NCI-H1105 (cell line): ENCODE results near the gene TTYH2.
"Not testable (repeated sequence)": the region's sequence is repeated elsewhere in the genome, so short reads cannot be mapped to it uniquely, and the experiment has no call there.

Experiments used
- DNase-seq: peaks from one replicate; lab custom pipeline; 2025; lab: John Stamatoyannopoulos, UW

TTYH2 gene

DNA sequence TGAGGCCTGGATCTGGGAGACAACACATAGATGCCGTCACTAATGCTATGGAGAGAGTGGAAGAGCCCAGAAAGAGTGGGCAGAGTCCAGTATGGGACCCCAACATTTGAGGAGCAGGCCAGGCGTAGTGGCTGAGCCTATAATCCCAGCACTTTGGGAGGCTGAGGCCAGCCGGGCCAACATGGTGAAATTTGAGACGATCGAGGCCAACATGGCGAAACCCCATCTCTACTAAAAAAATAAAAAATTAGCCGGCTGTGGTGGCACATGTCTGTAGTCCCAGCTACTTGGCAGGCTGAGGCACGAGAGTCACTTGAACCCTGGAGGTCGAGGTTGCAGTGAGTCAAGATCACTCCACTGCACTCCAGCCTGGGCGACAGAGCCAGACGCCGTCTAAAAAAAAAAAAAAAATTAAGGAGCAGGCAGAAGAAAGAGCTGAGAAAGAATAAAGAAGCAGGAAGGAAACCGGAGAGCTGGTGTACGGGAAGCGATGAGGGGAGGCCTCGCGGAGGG lies 54.7 kb downstream of the TTYH2 start:
- DNase-seq = no peak

DNA sequence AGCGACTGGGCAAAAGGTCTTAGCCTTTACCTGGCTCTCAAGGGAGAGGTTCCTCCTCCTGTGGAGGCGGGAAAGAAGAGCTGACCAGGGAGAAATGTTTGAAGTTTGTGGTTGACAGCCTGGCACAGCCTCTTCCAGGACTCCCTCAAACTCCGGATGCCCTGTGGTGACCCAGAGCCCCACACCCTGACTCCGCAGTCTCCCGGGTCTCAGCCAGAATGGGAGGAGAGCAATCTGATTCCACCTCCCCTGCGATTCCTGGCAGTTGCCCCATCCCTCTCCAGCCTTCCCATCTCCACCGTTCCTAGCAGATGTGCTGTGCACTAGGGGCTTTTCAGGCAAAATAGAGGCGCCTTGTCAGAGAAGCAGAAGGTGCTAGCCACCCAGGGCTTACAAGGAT lies 55.2 kb downstream of the TTYH2 start:
- DNase-seq = no peak

DNA sequence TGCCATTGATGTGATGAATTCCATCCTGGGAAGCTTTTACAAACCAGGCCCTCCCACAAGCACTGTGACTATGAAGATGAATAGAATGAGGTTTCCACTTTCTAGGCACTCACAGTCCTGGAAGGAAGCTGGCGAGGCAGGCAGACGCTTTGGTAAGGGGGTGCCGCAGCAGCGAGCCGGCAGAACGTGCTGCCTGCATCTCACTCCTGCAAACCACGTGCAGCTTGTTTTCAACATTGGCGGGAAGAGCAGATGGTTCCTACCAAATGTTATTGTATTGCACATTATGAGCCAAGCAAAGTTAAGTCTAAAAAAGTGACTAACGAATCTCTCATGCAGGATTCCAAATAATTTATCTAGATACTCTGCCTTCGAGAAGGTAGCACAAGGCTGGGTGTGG lies 57.0 kb downstream of the TTYH2 start:
- DNase-seq = no peak

DNA sequence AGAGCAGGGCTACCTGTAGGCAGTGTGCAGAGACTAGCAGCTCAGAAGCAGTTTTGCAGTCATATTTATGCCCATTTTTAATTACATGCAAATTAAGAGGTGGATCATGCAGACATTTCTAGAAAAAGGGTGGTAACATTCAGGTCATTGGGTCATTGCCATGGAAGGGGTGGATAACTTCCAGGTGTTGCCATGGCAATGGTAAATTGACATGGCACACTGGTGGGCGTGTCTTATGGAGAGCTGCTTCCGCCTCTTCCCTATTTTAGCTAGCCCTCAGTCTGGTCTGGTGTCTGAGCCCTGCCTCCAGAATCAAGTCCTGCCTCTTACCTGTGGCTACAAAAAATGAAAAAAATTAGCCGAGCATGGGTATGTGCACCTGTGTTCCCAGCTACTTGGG lies 57.9 kb downstream of the TTYH2 start:
- no peak for DNase-seq

DNA sequence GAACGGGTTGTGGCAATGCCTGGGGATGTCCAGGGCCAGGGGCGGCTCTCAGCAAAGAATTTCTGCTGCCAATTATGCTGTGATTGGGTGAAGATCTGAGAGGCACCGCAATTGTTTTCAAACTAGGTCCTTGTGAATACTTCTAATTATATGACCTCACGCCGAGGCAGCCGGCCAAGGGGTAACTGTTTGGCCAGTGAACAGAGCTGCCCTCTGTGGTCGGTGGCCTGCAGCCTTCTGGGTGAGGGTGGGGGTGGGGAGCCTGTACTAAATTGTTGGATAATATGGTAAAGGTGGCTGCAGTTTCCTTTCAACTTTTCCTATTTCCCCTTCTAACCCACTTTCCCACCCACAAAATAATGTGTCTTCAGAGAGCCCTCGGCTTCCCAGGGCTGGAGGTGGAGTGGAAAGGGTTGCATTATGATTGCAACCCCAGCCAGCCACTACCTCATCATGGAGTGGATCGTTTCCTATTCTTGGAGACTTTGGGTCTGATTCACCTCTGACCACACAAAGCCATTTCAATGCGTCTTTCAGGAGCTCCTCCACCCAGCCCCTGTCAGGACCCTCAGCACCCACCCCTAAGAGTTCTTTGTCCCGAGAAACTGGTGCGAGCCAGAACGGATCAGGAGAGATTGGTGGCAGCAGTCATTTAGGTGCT lies 58.7 kb downstream of the TTYH2 start:
- DNase-seq = no peak

GRCh38 chr17:74272731-74273201 lies 59.4 kb downstream of the TTYH2 start:
- DNase-seq = no peak

DNA sequence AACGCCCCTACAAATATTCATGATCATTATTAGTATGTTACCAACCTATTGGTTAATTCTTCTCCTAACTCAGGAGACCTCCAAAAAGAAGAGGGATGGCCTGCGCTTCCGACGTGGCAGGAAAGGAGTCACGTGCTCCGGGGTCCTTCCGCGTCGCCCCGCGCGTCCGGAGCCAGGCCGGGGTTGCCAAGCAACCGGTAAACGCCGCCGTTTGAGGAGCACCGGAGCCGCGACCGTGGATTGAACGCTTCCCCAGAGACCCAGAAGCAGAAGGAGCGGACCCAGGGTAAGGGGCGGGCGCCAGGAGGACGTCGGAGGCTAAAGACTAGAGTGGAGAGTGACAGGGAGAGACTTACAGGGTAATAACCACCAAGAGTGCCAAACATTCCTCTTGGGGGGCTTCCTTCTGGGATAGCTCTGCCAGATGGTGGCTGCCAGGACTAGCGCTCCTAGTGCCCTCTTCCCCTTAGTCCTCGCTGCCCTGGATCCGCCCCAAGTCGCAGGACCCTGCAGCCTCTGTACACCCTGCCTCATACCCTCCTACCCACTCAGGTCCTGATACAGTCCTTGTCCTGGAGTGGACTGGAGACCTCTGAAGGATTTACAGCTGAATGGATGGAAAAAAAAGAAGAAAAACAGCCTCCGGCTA lies 60.8 kb downstream of the TTYH2 start, which contains the start of gene DNAI2:
DNAI2 (plus strand) TSS at position 175 of the 649 bp plus-strand sequence. CDS start 7,584 bp downstream, outside the sequence.
- DNase-seq = peak; percentile 64

DNA sequence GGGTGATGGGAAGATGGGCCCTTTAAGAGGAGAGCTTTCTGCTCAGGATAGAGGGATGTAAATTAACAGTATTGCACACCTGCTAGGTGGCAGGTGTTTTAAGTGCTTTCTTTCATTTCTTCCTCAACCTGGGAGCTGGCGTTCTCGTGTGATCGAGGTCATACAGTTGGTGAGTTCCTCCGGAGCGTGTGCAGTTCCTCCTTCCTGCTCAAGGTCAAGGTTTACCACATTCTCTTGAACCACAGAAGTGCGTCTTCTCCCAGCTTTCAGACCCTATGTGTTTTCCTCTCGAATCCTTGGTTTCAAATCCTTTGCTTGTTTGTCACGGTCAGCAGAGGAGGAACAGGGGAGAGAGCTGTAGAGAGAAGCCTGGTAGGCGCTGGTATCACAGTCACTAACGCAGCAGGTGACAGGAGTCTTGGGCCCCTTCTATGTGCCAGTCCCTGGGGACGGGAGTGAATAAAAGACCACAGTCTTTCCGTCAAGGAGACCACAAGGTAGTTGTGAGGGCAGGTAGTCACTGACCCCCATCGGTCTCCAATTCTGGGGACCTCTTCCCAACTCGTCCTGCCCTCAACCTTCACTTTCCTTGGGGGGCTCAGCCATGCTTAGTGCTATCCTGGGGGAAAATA lies 61.5 kb downstream of the TTYH2 start:
- peak; percentile 1 for DNase-seq

GRCh38 chr17:74276051-74276476 lies 62.7 kb downstream of the TTYH2 start:
- DNase-seq = no peak

GRCh38 chr17:74276541-74277009 lies 63.2 kb downstream of the TTYH2 start:
- no peak for DNase-seq

- no peak for DNase-seq
Measured at GRCh38 chr17:74277935-74278334, 64.6 kb downstream of the TTYH2 start.

GRCh38 chr17:74279617-74280016 lies 66.2 kb downstream of the TTYH2 start:
- DNase-seq = not testable (repeated sequence)

DNA sequence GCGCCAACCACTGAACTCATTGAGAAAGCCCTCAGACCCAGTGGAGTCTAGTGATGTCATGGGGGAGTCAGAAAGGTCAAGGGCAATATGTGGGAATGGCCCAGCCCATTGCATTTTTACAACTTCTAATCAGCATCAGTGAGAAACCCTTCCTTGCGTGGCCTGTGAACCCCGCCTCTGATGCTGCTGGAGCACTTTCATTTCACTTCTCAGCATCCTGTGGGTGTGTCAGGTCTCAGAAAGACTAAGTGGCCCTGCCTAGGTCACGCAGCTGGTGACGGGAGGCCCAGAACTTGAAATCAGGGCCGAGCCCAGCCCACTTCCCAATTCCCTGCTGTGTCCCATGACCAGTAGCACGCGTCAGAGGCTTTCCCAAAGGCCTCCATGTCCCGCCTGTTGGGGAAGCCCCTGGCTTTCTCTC lies 66.7 kb downstream of the TTYH2 start:
- no peak for DNase-seq

DNA sequence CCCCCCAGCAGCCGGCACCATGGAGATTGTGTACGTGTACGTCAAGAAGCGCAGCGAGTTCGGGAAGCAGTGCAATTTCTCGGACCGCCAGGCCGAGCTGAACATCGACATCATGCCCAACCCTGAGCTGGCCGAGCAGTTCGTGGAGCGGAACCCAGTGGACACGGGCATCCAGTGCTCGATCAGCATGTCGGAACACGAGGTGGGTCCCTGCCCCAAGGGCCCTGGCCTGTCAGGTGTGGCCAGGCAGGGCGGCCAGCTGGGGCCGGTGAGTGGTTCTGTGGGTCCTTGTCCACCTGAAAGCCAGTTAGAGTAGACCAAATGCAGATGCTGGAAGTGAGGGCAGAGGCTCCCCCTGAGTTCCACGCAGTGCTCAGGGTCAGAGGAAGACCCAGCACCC lies 68.4 kb downstream of the TTYH2 start:
- no peak for DNase-seq

GRCh38 chr17:74282274-74282586 lies 68.9 kb downstream of the TTYH2 start:
- DNase-seq = not testable (repeated sequence)

DNA sequence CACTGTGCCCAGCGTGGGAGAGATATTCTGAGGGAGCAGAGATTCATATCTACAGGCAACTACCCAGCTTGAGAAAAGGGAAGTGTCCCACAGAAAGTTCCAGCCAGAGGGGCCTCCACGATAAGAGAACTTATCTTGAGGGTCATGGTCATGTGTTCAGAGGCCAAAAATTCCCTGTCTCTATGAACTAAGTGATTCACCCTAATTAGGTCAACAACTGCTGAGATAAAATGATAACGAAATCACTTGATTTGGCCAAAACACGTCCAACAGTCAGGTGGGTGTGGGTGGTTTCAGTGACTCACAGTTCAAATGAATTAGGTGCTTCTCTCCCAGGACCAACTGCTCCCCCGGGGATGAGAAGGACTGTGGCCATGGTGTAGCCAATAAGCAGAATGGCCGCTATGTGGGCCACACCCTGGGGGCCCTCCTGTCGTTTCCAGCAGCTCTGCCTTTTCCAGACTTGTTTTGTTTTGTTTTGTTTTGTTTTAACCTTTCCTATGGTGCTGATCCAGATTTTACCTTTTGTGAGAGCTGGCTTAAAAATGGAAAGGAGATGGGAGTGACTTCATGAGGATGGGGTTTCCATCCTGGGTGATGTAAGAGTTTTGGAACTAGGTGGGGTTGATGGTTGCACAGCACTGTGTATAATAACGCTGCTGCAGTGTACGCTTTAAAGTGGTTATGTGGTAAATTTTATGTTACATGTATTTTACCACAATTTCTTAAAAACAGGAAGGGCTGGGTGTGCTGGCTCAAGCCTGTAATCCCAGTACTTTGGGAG lies 69.4 kb downstream of the TTYH2 start:
- no peak for DNase-seq

DNA sequence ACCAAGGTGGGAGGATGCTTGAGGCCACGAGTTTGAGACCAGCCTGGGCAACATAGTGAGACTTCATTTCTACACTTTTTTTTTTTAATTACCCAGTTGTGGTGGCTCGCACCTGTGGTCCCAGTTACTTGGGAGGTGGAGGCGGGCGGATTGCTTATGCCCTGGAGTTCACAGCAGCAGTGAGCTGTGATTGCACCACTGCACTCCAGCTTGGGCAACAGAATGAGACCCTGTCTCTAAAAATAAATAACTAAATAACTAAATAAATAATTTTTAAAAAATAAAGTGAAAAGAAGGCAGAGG lies 70.0 kb downstream of the TTYH2 start:
- DNase-seq = no peak

- no peak for DNase-seq
Measured at GRCh38 chr17:74287031-74287602, 73.7 kb downstream of the TTYH2 start.

GRCh38 chr17:74288785-74289184 lies 75.4 kb downstream of the TTYH2 start:
- no peak for DNase-seq

GRCh38 chr17:74289688-74290087 lies 76.3 kb downstream of the TTYH2 start:
- DNase-seq = no peak

DNA sequence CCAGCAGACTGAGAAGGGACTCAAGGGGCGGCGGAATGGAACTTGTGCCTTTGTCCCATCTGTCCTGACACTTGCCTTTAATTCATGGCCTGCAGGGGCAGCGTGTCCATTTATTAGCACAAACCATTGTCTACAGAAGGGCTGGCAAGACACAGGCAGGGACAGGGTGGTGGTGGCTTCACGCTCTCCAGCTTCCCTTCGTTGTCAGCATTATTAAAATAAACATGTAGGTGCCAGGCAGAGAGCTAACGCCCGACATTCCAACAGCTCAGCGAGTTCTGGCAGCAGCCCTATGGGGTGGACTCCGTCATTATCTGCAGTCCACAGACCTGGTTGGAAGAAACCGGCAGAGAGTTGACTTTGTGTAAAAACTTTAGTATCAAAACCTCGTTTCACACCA lies 77.0 kb downstream of the TTYH2 start:
- DNase-seq = no peak

GRCh38 chr17:74292495-74292894 lies 79.1 kb downstream of the TTYH2 start:
- DNase-seq = no peak
